ENCODE results near the gene GOLGA6L6. TPM values are rescaled to one million over a fixed set of nuclear protein-coding genes. Genes with fewer than 3 reads are reported as not detected.
"Not testable (repeated sequence)": the region's sequence is repeated elsewhere in the genome, so short reads cannot be mapped to it uniquely, and the experiment has no call there.

GOLGA6L6 gene
- total and polyA plus RNA-seq, 2 donors (not counting 1 experiment from before 2014, with no cell fraction given): not detected

- intact Hi-C loops (cut with micrococcal nuclease); H3K4me2 ChIP-seq (replicated peaks; ENCODE audit: low read depth, low read length, poor library complexity, severe bottlenecking); H3K36me3 ChIP-seq (replicated peaks in 1 of 2; ENCODE audit: control extremely low read depth in 1 of 2, control insufficient read depth in 1 of 2, extremely low read depth in 1 of 2, insufficient read depth in 2 of 2, low read length in 1 of 2); H3K4me3 ChIP-seq (ENCODE audit: control extremely low read depth in 1 of 5, extremely low read depth in 1 of 5, insufficient read depth in 1 of 5, low read depth in 2 of 5, low read length in 4 of 5); H2AFZ ChIP-seq (ENCODE audit: insufficient read depth, low read depth, low read length, poor library complexity, severe bottlenecking); H3K27ac ChIP-seq (ENCODE audit: low read length in 2 of 2); H3K27me3 Mint-ChIP-seq; H3K9me3 ChIP-seq (ENCODE audit: control extremely low read depth in 1 of 3, control insufficient read depth in 2 of 3, insufficient read depth in 1 of 3, low read length in 2 of 3); ATAC-seq (ENCODE audit: low read depth); H3K9ac ChIP-seq (ENCODE audit: low read length); H3K27me3 ChIP-seq (replicated peaks in 1 of 4; ENCODE audit: control extremely low read depth in 1 of 4, control insufficient read depth in 3 of 4, insufficient read depth in 4 of 4, low read length in 3 of 4); POLR2A ChIA-PET; H4K20me1 ChIP-seq (ENCODE audit: control insufficient read depth, insufficient read depth, low read length, poor library complexity, severe bottlenecking); CTCF ChIA-PET; DNase-seq; H3K4me1 ChIP-seq (ENCODE audit: control insufficient read depth in 2 of 2, insufficient read depth in 2 of 2, low read length in 2 of 2); H3K4me1 Mint-ChIP-seq; H3K79me2 ChIP-seq (ENCODE audit: control insufficient read depth, insufficient read depth, low read length); H3K27ac Mint-ChIP-seq; H3K9me3 Mint-ChIP-seq (ENCODE audit: insufficient read depth); H3K4me3 Mint-ChIP-seq: not testable (repeated sequence)
- 75% methylated on average over 4 of the region's 39 CpGs for WGBS (ENCODE audit: insufficient coverage)
Observed at GRCh38 chr15:20582109-20582725, 40.6 kb upstream of the GOLGA6L6 start.

GRCh38 chr15:20581261-20582108 lies 39.9 kb upstream of the GOLGA6L6 start:
- H3K4me3 Mint-ChIP-seq; H3K27me3 ChIP-seq (replicated peaks in 1 of 4; ENCODE audit: control extremely low read depth in 1 of 4, control insufficient read depth in 3 of 4, insufficient read depth in 4 of 4, low read length in 3 of 4); H3K9me3 Mint-ChIP-seq (ENCODE audit: insufficient read depth); H3K27ac Mint-ChIP-seq; H3K27ac ChIP-seq (ENCODE audit: low read length in 2 of 2); H3K27me3 Mint-ChIP-seq; H3K36me3 ChIP-seq (replicated peaks in 1 of 2; ENCODE audit: control extremely low read depth in 1 of 2, control insufficient read depth in 1 of 2, extremely low read depth in 1 of 2, insufficient read depth in 2 of 2, low read length in 1 of 2); H4K20me1 ChIP-seq (ENCODE audit: control insufficient read depth, insufficient read depth, low read length, poor library complexity, severe bottlenecking); H3K9me3 ChIP-seq (ENCODE audit: control extremely low read depth in 1 of 3, control insufficient read depth in 2 of 3, insufficient read depth in 1 of 3, low read length in 2 of 3); DNase-seq; H3K9ac ChIP-seq (ENCODE audit: low read length); POLR2A ChIA-PET; H2AFZ ChIP-seq (ENCODE audit: insufficient read depth, low read depth, low read length, poor library complexity, severe bottlenecking); H3K4me2 ChIP-seq (replicated peaks; ENCODE audit: low read depth, low read length, poor library complexity, severe bottlenecking); CTCF ChIA-PET; intact Hi-C loops (cut with micrococcal nuclease); ATAC-seq (ENCODE audit: low read depth); H3K4me3 ChIP-seq (ENCODE audit: control extremely low read depth in 1 of 5, extremely low read depth in 1 of 5, insufficient read depth in 1 of 5, low read depth in 2 of 5, low read length in 4 of 5); H3K4me1 Mint-ChIP-seq; H3K4me1 ChIP-seq (ENCODE audit: control insufficient read depth in 2 of 2, insufficient read depth in 2 of 2, low read length in 2 of 2); H3K79me2 ChIP-seq (ENCODE audit: control insufficient read depth, insufficient read depth, low read length): not testable (repeated sequence)
- WGBS (ENCODE audit: insufficient coverage): 83% methylated on average over 5 of the region's 62 CpGs

- H3K79me2 ChIP-seq (ENCODE audit: control insufficient read depth, insufficient read depth, low read length); intact Hi-C loops (cut with micrococcal nuclease); H3K9ac ChIP-seq (ENCODE audit: low read length); H3K4me1 ChIP-seq (ENCODE audit: control insufficient read depth in 2 of 2, insufficient read depth in 2 of 2, low read length in 2 of 2); H3K27ac ChIP-seq (ENCODE audit: low read length in 2 of 2); H3K27ac Mint-ChIP-seq; H4K20me1 ChIP-seq (ENCODE audit: control insufficient read depth, insufficient read depth, low read length, poor library complexity, severe bottlenecking); H3K4me3 Mint-ChIP-seq; H3K4me1 Mint-ChIP-seq; H3K9me3 Mint-ChIP-seq (ENCODE audit: insufficient read depth); H3K27me3 Mint-ChIP-seq; H2AFZ ChIP-seq (ENCODE audit: insufficient read depth, low read depth, low read length, poor library complexity, severe bottlenecking); H3K4me2 ChIP-seq (replicated peaks; ENCODE audit: low read depth, low read length, poor library complexity, severe bottlenecking); DNase-seq; POLR2A ChIA-PET; H3K4me3 ChIP-seq (ENCODE audit: control extremely low read depth in 1 of 5, extremely low read depth in 1 of 5, insufficient read depth in 1 of 5, low read depth in 2 of 5, low read length in 4 of 5); H3K36me3 ChIP-seq (replicated peaks in 1 of 2; ENCODE audit: control extremely low read depth in 1 of 2, control insufficient read depth in 1 of 2, extremely low read depth in 1 of 2, insufficient read depth in 2 of 2, low read length in 1 of 2); CTCF ChIA-PET; H3K9me3 ChIP-seq (ENCODE audit: control extremely low read depth in 1 of 3, control insufficient read depth in 2 of 3, insufficient read depth in 1 of 3, low read length in 2 of 3); ATAC-seq (ENCODE audit: low read depth); H3K27me3 ChIP-seq (replicated peaks in 1 of 4; ENCODE audit: control extremely low read depth in 1 of 4, control insufficient read depth in 3 of 4, insufficient read depth in 4 of 4, low read length in 3 of 4): not testable (repeated sequence)
- no CpG with 5 or more reads among the region's 14 CpGs for WGBS (ENCODE audit: insufficient coverage)
Observed at GRCh38 chr15:20579662-20580061, 38.1 kb upstream of the GOLGA6L6 start.

GRCh38 chr15:20551289-20551688 lies 9.7 kb upstream of the GOLGA6L6 start:
- H3K4me1 ChIP-seq (ENCODE audit: control insufficient read depth in 2 of 2, insufficient read depth in 2 of 2, low read length in 2 of 2); H3K27me3 ChIP-seq (replicated peaks in 1 of 4; ENCODE audit: control extremely low read depth in 1 of 4, control insufficient read depth in 3 of 4, insufficient read depth in 4 of 4, low read length in 3 of 4); H3K9me3 Mint-ChIP-seq (ENCODE audit: insufficient read depth); H3K4me1 Mint-ChIP-seq; H3K9ac ChIP-seq (ENCODE audit: low read length); H3K79me2 ChIP-seq (ENCODE audit: control insufficient read depth, insufficient read depth, low read length); CTCF ChIA-PET; ATAC-seq (ENCODE audit: low read depth); H2AFZ ChIP-seq (ENCODE audit: insufficient read depth, low read depth, low read length, poor library complexity, severe bottlenecking); DNase-seq; H3K27me3 Mint-ChIP-seq; H3K4me3 Mint-ChIP-seq; H3K36me3 ChIP-seq (replicated peaks in 1 of 2; ENCODE audit: control extremely low read depth in 1 of 2, control insufficient read depth in 1 of 2, extremely low read depth in 1 of 2, insufficient read depth in 2 of 2, low read length in 1 of 2); H4K20me1 ChIP-seq (ENCODE audit: control insufficient read depth, insufficient read depth, low read length, poor library complexity, severe bottlenecking); intact Hi-C loops (cut with micrococcal nuclease); H3K4me2 ChIP-seq (replicated peaks; ENCODE audit: low read depth, low read length, poor library complexity, severe bottlenecking); H3K9me3 ChIP-seq (ENCODE audit: control extremely low read depth in 1 of 3, control insufficient read depth in 2 of 3, insufficient read depth in 1 of 3, low read length in 2 of 3); H3K4me3 ChIP-seq (ENCODE audit: control extremely low read depth in 1 of 5, extremely low read depth in 1 of 5, insufficient read depth in 1 of 5, low read depth in 2 of 5, low read length in 4 of 5); H3K27ac Mint-ChIP-seq; POLR2A ChIA-PET; H3K27ac ChIP-seq (ENCODE audit: low read length in 2 of 2): not testable (repeated sequence)
- WGBS (ENCODE audit: insufficient coverage): no CpG with 5 or more reads among the region's 19 CpGs
